ENCODE data around the gene OCSTAMP.

Gene OCSTAMP

GRCh38 chr20:46552460-46553420 lies 2.3 kb upstream of the OCSTAMP start:
- Mint-ChIP-seq H3K27ac (no peak overlapping the region), H3K4me3 (peak overlapping the region; percentile 38), H3K27me3 (no peaks in the 10 kb centered on the region), H3K4me1 (peaks cover 21% of the 10 kb centered on the region), H3K36me3 (no peaks in the 10 kb centered on the region), H3K9me3 (no peaks in the 10 kb centered on the region)
- ATAC-seq (ENCODE audit: low read depth) (peak; percentile 94), DNase-seq (ENCODE audit: low spot score in 2 of 2) (no peak)

- Mint-ChIP-seq H3K4me3 (no peak overlapping the region), H3K9me3 (no peaks in the 10 kb centered on the region), H3K36me3 (no peaks in the 10 kb centered on the region), H3K4me1 (peaks cover 21% of the 10 kb centered on the region), H3K27me3 (no peaks in the 10 kb centered on the region), H3K27ac (no peak overlapping the region)
- DNase-seq (ENCODE audit: low spot score in 2 of 2) (no peak), ATAC-seq (ENCODE audit: low read depth) (no peak)
Observed at GRCh38 chr20:46551522-46552381, 1.3 kb upstream of the OCSTAMP start.

GRCh38 chr20:46549188-46549972 lies 1.1 kb downstream of the OCSTAMP start:
- Mint-ChIP-seq H3K27me3 (no peaks in the 10 kb centered on the region), H3K4me3 (no peak overlapping the region), H3K9me3 (no peaks in the 10 kb centered on the region), H3K36me3 (no peaks in the 10 kb centered on the region), H3K27ac (no peak overlapping the region), H3K4me1 (peaks cover 22% of the 10 kb centered on the region)
- no peak for ATAC-seq (ENCODE audit: low read depth)
- no peak for DNase-seq (ENCODE audit: low spot score in 2 of 2)

- peaks cover 22% of the 10 kb centered on the region for H3K4me1 Mint-ChIP-seq
- DNase-seq (ENCODE audit: low spot score in 2 of 2): no peak
- H3K4me3 Mint-ChIP-seq: no peak overlapping the region
- no peak overlapping the region for H3K27ac Mint-ChIP-seq
- no peaks in the 10 kb centered on the region for H3K27me3 Mint-ChIP-seq
- H3K9me3 Mint-ChIP-seq: no peaks in the 10 kb centered on the region
- no peak for ATAC-seq (ENCODE audit: low read depth)
- no peaks in the 10 kb centered on the region for H3K36me3 Mint-ChIP-seq
Observed at GRCh38 chr20:46548688-46549087, 1.8 kb downstream of the OCSTAMP start.

- Mint-ChIP-seq H3K9me3 (no peaks in the 10 kb centered on the region), H3K27ac (no peak overlapping the region), H3K27me3 (peaks cover 2% of the 10 kb centered on the region), H3K4me3 (no peak overlapping the region), H3K36me3 (no peaks in the 10 kb centered on the region), H3K4me1 (peaks cover 18% of the 10 kb centered on the region)
- no peak for DNase-seq (ENCODE audit: low spot score in 2 of 2)
- ATAC-seq (ENCODE audit: low read depth): no peak
Observed at GRCh38 chr20:46547995-46548394, 2.5 kb downstream of the OCSTAMP start.

- Mint-ChIP-seq H3K9me3 (no peaks in the 10 kb centered on the region), H3K36me3 (no peaks in the 10 kb centered on the region), H3K4me1 (peaks cover 11% of the 10 kb centered on the region), H3K4me3 (no peak overlapping the region), H3K27ac (no peak overlapping the region), H3K27me3 (peaks cover 3% of the 10 kb centered on the region)
- ATAC-seq (ENCODE audit: low read depth) (no peak), DNase-seq (ENCODE audit: low spot score in 2 of 2) (no peak)
Observed at GRCh38 chr20:46546936-46547335, 3.5 kb downstream of the OCSTAMP start.

GRCh38 chr20:46546298-46546697 lies 4.2 kb downstream of the OCSTAMP start:
- Mint-ChIP-seq H3K9me3 (no peaks in the 10 kb centered on the region), H3K4me3 (no peak overlapping the region), H3K4me1 (peaks cover 7% of the 10 kb centered on the region), H3K27me3 (peaks cover 3% of the 10 kb centered on the region), H3K27ac (no peak overlapping the region), H3K36me3 (no peaks in the 10 kb centered on the region)
- DNase-seq (ENCODE audit: low spot score in 2 of 2) (no peak), ATAC-seq (ENCODE audit: low read depth) (no peak)

GRCh38 chr20:46545827-46546138 lies 4.7 kb downstream of the OCSTAMP start:
- Mint-ChIP-seq H3K9me3 (no peaks in the 10 kb centered on the region), H3K4me3 (no peak overlapping the region), H3K36me3 (no peaks in the 10 kb centered on the region), H3K27ac (no peak overlapping the region), H3K27me3 (peaks cover 3% of the 10 kb centered on the region), H3K4me1 (peaks cover 7% of the 10 kb centered on the region)
- ATAC-seq (ENCODE audit: low read depth): no peak
- no peak for DNase-seq (ENCODE audit: low spot score in 2 of 2)

GRCh38 chr20:46545077-46545826 lies 5.2 kb downstream of the OCSTAMP start:
- no peaks in the 10 kb centered on the region for H3K9me3 Mint-ChIP-seq
- H3K27me3 Mint-ChIP-seq: peaks cover 3% of the 10 kb centered on the region
- H3K4me1 Mint-ChIP-seq: peaks cover 7% of the 10 kb centered on the region
- H3K27ac Mint-ChIP-seq: no peak overlapping the region
- no peak overlapping the region for H3K4me3 Mint-ChIP-seq
- ATAC-seq (ENCODE audit: low read depth) (peak; percentile 83), DNase-seq (ENCODE audit: low spot score in 2 of 2) (no peak)
- H3K36me3 Mint-ChIP-seq: no peaks in the 10 kb centered on the region

- Mint-ChIP-seq H3K36me3 (no peaks in the 10 kb centered on the region), H3K4me3 (no peak overlapping the region), H3K4me1 (peaks cover 7% of the 10 kb centered on the region), H3K9me3 (no peaks in the 10 kb centered on the region), H3K27me3 (peaks cover 3% of the 10 kb centered on the region), H3K27ac (no peak overlapping the region)
- ATAC-seq (ENCODE audit: low read depth) (no peak), DNase-seq (ENCODE audit: low spot score in 2 of 2) (no peak)
Observed at GRCh38 chr20:46544576-46544975, 5.9 kb downstream of the OCSTAMP start.

GRCh38 chr20:46543959-46544358 lies 6.5 kb downstream of the OCSTAMP start:
- no peaks in the 10 kb centered on the region for H3K36me3 Mint-ChIP-seq
- no peaks in the 10 kb centered on the region for H3K9me3 Mint-ChIP-seq
- no peak overlapping the region for H3K4me3 Mint-ChIP-seq
- H3K4me1 Mint-ChIP-seq: peaks cover 7% of the 10 kb centered on the region
- H3K27me3 Mint-ChIP-seq: peaks cover 4% of the 10 kb centered on the region
- H3K27ac Mint-ChIP-seq: no peak overlapping the region
- DNase-seq (ENCODE audit: low spot score in 2 of 2) (no peak), ATAC-seq (ENCODE audit: low read depth) (no peak)

- Mint-ChIP-seq H3K9me3 (no peaks in the 10 kb centered on the region), H3K27me3 (peaks cover 7% of the 10 kb centered on the region), H3K27ac (no peak overlapping the region), H3K4me3 (no peak overlapping the region), H3K4me1 (peaks cover 7% of the 10 kb centered on the region), H3K36me3 (no peaks in the 10 kb centered on the region)
- ATAC-seq (ENCODE audit: low read depth): no peak
- no peak for DNase-seq (ENCODE audit: low spot score in 2 of 2)
Observed at GRCh38 chr20:46543033-46543432, 7.4 kb downstream of the OCSTAMP start.

GRCh38 chr20:46541229-46541935 lies 9.1 kb downstream of the OCSTAMP start:
- Mint-ChIP-seq H3K27me3 (peaks cover 9% of the 10 kb centered on the region), H3K36me3 (no peaks in the 10 kb centered on the region), H3K27ac (no peak overlapping the region), H3K9me3 (no peaks in the 10 kb centered on the region), H3K4me1 (peaks cover 7% of the 10 kb centered on the region), H3K4me3 (no peak overlapping the region)
- no peak for ATAC-seq (ENCODE audit: low read depth)
- DNase-seq (ENCODE audit: low spot score in 2 of 2): no peak
